Measurements from ENCODE around the gene AKAP13. TPM values are rescaled to one million over a fixed set of nuclear protein-coding genes. Genes with fewer than 3 reads are reported as not detected.

The AKAP13 gene
- total RNA-seq, 1 experiment from 2014 or later = 47.3 TPM

DNA sequence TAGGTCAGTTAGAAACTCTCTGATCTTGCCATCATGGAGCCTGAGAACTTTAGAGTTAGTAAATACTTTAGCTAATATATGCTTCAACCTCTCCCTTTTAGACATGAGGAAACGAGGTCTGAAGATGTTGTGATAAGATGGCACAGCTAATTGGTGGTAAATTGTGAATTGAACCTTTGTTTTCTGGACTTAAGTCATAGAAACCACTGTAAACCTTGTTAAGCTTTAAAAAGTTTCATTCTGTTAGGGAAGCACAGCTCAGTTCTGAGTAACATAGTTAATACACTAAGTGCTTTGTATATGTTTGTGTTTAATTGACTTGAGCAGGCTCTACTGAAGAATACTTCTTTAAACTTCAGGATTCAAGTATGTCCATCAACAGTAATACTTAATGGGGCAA is 108.6 kb downstream of the AKAP13 start:
- Histone ChIP-seq H2BK12ac (ENCODE audit: insufficient read length, low read depth, low read length) (no peak overlapping the region), H3K79me2 (ENCODE audit: insufficient read depth, low read length) (peaks cover 4% of the 10 kb centered on the region; the same call in 1 of the 2 replicates), H2AFZ (ENCODE audit: low read length) (no peak overlapping the region), H2BK5ac (ENCODE audit: insufficient read length, low read length) (no peak overlapping the region), H3K56ac (ENCODE audit: insufficient read length, low read depth, low read length) (no peak overlapping the region), H2BK120ac (ENCODE audit: low read depth, low read length, poor library complexity, severe bottlenecking) (no peak overlapping the region), H3K79me1 (ENCODE audit: insufficient read depth, low read depth, low read length, poor library complexity, severe bottlenecking) (no peaks in the 10 kb centered on the region), H3K27ac (ENCODE audit: insufficient read length, low read depth, low read length) (no peak overlapping the region), H3K23ac (ENCODE audit: insufficient read length, low read depth, low read length) (no peak overlapping the region), H2AK5ac (ENCODE audit: insufficient read length, low read length) (no peak overlapping the region), H4K5ac (ENCODE audit: insufficient read length, low read depth, low read length) (no peak overlapping the region), H3K4me2 (ENCODE audit: insufficient read depth, insufficient read length, low read length) (no peak overlapping the region), H3K18ac (ENCODE audit: insufficient read length, low read depth, low read length) (no peak overlapping the region), H3K4me1 (ENCODE audit: insufficient read depth, low read length) (no peaks in the 10 kb centered on the region; the same call in 1 of the 2 replicates), H3K23me2 (ENCODE audit: insufficient read length, low read depth, low read length, poor library complexity, severe bottlenecking) (no peaks in the 10 kb centered on the region), H4K8ac (replicated peaks; ENCODE audit: insufficient read length, low read depth, low read length) (no peak overlapping the region), H3T11ph (ENCODE audit: low read length) (no peak overlapping the region), H3K4ac (ENCODE audit: low read depth, low read length) (no peak overlapping the region), H3K27me3 (ENCODE audit: insufficient read depth, low read length) (no peaks in the 10 kb centered on the region), H3K9ac (ENCODE audit: extremely low read depth, insufficient read length, low read length) (no peak overlapping the region), H2BK15ac (ENCODE audit: low read depth, low read length) (no peak overlapping the region), H2BK20ac (ENCODE audit: low read depth, low read length, poor library complexity, severe bottlenecking) (no peak overlapping the region), H4K91ac (ENCODE audit: insufficient read length, low read depth, low read length) (no peak overlapping the region), H4K20me1 (ENCODE audit: control insufficient read depth, insufficient read depth, insufficient read length) (no peaks in the 10 kb centered on the region), H3K9me3 (ENCODE audit: control insufficient read depth, low read depth, low read length) (no peaks in the 10 kb centered on the region), H3K14ac (ENCODE audit: insufficient read depth, low read length) (no peak overlapping the region)
- Mint-ChIP-seq H3K36me3 (ENCODE audit: insufficient read depth in 1 of 3, low read depth in 3 of 3) (peaks cover 2 to 9% (median 4%) of the 10 kb centered on the region in 3 experiments; a peak in 3 of 7 replicates), H3K4me1 (peaks cover 8 to 16% of the 10 kb centered on the region in 2 experiments), H3K9me3 (no peaks in the 10 kb centered on the region), H3K4me3 (no peak overlapping the region), H3K27ac (no peak overlapping the region), H3K27me3 (ENCODE audit: low read depth) (no peaks in the 10 kb centered on the region)
- no CpG with 5 or more reads among the region's 1 CpG for WGBS (ENCODE audit: extremely low coverage, insufficient read length, low lambda C conversion rate)
- DNase-seq = no peak
- no peak for TF ChIP-seq CTCF (conservative IDR thresholded peaks at IDR 0.05)
